ENCODE data around the gene ZNF189.
"Not testable (repeated sequence)": the region's sequence is repeated elsewhere in the genome, so short reads cannot be mapped to it uniquely, and the experiment has no call there.

Gene ZNF189

DNA sequence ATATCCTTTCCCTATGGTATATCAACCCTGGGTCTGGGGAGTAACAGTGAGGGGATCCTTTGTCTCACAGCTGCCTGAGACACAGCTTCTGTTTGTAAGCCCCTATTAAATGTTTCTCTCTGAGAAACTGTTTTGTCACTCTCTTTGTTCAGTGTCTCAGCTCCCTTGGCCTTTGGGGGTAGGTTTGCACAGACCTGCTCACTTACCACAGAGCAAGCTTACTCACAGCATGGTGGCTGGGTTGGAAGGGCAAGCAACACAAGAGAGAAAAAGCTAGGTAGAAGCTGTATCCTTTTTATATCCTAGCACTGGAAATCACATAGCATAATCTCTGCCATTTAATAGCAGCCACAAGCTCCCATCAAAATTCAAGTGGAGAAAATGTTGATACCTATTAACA lies 18.4 kb upstream of the ZNF189 start:
- no peak for DNase-seq (ENCODE audit: low spot score)

- no peak for DNase-seq (ENCODE audit: low spot score)
These were observed 17.5 kb upstream of the ZNF189 start for GRCh38 chr9:101381118-101381517.

- DNase-seq (ENCODE audit: low spot score), result no peak
These were observed 16.8 kb upstream of the ZNF189 start for GRCh38 chr9:101381833-101382342.

DNA sequence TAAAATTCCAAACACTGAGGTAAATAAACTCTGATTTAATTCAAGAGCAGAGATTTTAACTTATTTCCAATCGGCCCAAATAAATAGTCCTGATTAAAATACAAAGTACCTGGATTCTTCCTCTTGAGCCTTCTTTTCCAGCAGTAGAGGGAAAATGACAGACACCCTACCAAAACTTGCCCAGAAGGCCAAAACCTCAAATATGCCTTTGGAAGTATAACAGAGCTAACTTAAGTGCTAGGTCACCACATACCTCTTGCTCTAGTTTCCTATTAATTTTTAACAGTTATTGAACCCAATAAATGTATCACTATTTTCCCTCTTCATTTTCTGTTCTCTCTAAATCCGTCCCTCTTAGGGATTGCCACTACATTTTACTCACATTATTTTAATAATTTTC lies 15.3 kb upstream of the ZNF189 start:
- DNase-seq (ENCODE audit: low spot score), result no peak

DNA sequence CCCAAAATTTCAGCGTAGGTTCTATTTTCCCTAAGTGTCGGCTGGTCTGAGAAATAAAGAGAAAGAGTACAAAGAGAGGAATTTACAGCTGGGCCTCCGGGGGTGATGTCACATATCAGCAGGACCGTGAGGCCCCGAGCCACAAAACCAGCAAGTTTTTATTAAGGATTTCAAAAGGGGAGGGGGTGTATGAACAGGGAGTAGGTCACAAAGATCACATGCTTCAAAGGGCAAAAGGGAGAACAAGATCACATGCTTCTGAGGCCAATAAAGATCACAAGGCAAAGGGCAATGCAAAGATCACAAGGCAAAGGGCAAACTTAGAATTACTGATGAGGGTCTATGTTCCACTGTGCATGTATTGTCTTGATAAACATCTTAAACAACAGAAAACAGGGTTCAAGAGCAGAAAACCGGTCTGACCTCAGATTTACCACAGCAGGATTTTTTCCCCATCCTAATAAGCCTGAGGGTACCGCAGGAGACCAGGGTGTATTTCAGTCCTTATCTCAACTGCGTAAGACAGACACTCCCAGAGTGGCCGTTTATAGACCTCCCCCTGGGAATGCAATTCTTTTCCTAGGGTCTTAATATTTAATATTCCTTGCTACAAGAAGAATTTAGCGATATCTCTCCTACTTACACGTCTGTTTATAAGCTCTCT lies 13.6 kb upstream of the ZNF189 start, which contains the start of gene BAAT:
BAAT (minus strand) TSS at position 134 of the 664 bp plus-strand sequence. CDS start 13,602 bp downstream, outside the sequence.
- DNase-seq (ENCODE audit: low spot score), result not testable (repeated sequence)

- peak; percentile 62 for DNase-seq (ENCODE audit: low spot score)
These were observed 10.7 kb upstream of the ZNF189 start for GRCh38 chr9:101387871-101388506.

- DNase-seq (ENCODE audit: low spot score), result peak; percentile 23
These were observed 10.1 kb upstream of the ZNF189 start for GRCh38 chr9:101388507-101388993.

- DNase-seq (ENCODE audit: low spot score), result no peak
These were observed 5.5 kb upstream of the ZNF189 start for GRCh38 chr9:101393135-101393534.

- no peak for DNase-seq (ENCODE audit: low spot score)
These were observed 4.0 kb upstream of the ZNF189 start for GRCh38 chr9:101394687-101395086.

DNA sequence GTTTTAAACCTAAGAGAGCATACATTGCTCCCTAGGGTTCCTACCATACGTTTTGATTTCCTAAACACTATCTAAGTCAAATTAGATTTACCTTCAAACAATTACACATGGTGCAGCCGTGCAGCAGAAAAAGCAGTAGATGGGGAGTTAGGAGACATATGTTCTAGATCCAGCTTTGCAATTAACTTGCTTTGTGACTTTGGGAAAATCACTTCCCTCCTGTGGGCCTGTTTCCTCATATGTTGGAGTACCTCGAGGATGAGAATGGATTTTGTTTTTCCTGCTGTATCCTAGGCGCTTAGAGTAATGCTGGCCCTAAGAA lies 944 bp upstream of the ZNF189 start:
- no peak for DNase-seq (ENCODE audit: low spot score)

DNA sequence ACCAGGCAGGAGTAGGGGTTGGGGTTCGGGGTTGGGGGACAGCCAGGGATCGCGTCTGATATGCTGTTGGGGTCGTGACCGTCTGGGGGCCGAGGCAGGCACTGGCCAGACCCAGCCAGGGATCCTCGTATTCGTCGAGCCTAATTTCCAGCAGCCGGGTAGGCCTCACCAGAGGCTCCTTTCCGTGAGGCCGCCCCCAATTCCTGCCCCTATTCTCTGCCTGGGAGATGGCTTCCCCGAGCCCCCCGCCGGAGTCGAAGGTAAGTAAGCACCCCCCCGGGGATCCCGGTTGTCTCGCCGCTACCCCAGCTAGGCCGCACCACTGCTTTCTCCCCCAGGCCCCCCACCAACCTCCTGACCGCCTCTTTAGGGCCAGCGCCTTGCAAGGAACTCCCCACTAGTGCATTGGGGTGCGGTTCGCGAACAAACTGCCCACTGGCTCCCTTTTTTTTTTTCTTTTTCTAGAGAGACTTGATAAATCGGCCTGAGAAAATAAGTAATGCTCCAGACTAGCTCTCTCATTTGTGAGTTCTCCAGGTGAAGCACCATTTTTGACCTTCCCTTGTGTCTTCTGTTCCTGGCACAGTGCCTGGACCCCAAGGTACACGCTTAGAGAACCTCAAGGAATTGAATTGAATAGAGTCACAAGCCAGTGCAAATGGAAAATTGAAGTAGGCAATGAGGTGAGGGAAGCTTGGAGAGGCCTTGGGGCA lies 435 bp downstream of the ZNF189 start:
- peak; percentile 32 for DNase-seq (ENCODE audit: low spot score)

- DNase-seq (ENCODE audit: low spot score), result no peak
These were observed 956 bp downstream of the ZNF189 start for GRCh38 chr9:101399643-101399970.

DNA sequence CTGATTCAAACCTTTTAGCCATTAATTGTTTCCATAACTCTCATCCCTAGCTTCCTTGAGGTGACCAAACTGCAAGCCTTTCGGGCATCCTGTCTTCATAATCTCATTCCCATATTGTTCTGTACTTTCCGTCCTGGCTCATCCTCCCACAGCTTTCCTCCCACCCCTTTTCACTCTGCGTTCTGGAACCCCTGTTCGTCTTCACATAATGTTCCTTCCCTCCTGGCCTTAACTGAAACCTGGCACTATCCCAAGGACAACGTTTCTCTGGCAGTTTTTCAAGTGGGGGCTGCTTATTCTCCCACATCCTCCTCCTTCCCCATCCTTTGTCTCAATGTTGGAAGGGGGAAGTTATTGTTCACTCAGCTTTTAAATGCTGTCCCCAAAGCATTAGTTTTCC lies 1.5 kb downstream of the ZNF189 start:
- DNase-seq (ENCODE audit: low spot score), result peak; percentile 44

GRCh38 chr9:101403516-101404285 lies 5.0 kb downstream of the ZNF189 start:
- DNase-seq (ENCODE audit: low spot score), result no peak

DNA sequence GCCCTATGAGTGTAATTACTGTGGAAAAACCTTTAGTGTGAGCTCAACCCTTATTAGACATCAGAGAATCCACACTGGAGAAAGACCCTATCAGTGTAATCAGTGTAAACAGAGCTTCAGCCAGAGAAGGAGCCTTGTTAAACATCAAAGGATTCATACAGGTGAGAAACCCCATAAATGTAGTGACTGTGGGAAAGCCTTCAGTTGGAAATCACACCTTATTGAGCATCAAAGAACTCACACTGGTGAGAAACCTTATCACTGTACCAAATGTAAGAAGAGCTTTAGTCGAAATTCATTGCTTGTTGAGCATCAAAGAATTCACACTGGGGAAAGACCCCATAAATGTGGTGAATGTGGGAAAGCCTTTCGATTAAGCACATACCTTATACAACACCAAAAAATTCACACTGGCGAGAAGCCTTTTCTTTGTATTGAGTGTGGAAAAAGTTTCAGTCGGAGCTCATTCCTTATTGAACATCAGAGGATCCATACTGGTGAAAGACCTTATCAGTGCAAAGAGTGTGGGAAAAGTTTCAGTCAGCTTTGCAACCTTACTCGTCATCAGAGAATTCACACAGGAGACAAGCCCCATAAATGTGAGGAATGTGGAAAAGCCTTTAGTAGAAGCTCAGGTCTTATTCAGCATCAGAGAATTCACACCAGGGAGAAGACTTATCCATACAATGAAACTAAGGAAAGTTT lies 9.9 kb downstream of the ZNF189 start:
- DNase-seq (ENCODE audit: low spot score), result no peak

DNA sequence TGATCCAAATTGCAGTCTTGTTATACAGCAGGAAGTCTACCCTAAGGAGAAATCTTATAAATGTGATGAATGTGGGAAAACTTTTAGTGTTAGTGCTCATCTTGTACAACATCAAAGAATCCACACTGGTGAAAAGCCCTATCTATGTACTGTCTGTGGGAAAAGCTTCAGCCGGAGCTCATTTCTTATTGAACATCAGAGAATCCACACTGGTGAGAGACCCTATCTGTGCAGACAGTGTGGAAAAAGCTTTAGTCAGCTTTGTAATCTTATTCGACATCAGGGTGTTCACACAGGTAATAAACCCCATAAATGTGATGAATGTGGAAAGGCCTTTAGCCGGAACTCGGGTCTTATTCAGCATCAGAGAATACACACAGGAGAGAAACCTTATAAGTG lies 10.4 kb downstream of the ZNF189 start:
- no peak for DNase-seq (ENCODE audit: low spot score)

DNA sequence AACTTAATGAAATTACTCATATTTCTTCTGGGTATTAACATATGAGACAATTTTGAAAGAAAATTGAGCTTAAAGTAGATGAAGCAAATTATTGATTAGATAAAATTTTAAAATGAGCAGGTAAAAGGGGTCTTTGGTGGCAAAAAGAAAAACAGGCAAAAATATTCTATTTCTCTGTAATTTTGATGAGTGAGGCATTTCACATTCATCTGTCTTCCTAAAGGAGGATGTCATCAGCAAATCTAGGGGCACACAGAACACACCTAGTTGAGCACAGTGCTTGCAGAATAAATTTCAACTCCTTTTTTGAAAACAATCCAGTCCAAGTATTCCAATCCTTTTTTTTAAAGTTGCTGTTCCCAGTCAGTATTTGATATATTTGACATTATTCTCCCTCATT lies 16.2 kb downstream of the ZNF189 start:
- DNase-seq (ENCODE audit: low spot score), result no peak

DNA sequence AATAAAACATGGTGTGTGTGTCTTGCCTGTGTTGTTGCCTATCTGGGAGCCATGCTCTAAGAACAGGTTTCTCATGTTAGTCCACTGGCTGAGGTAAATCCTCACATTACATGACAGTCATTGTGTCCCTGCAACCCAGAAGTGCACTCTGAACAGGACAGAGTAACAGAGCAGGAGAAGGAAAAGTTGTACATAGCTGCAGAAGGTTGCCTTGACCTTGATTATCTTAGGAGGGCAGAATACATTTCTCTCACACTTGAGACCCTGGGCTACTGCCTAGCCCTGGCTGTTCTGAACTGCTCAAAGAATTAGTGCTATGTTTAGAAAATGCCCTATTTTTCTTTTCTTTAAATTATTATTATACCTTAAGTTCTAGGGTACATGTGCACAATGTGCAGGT lies 16.9 kb downstream of the ZNF189 start:
- no peak for DNase-seq (ENCODE audit: low spot score)

DNA sequence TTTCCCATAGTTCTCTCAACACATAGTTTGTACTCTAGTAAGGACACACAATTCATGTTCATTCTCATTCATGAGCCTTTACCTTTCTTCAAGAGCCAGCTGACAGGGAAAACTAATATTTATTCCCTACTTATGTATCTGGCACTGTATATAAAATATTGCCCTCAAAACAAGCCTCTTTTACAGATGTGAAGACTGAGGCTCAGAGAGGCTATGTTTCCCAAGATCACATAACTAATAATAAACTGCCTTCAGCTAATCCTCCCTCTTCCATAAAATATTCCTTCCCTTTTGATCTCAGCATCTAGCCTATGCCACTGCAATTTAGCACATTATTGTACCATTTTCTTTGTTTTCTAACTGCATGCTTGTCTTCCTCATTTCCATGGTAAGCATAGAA lies 18.7 kb downstream of the ZNF189 start:
- no peak for DNase-seq (ENCODE audit: low spot score)

- DNase-seq (ENCODE audit: low spot score), result no peak
These were observed 19.3 kb downstream of the ZNF189 start for GRCh38 chr9:101417977-101418376.

GRCh38 chr9:101418518-101419430 lies 20.1 kb downstream of the ZNF189 start:
- no peak for DNase-seq (ENCODE audit: low spot score)
